Tibial artery (tissue), 4 donors: ENCODE measurements around the gene ZNF319.
"Not testable (repeated sequence)": the region's sequence is repeated elsewhere in the genome, so short reads cannot be mapped to it uniquely, and the experiment has no call there.

Experiments
- DNase-seq, 2 donors: peaks; one replicate each; pipeline ENCODE4 v3.0.0-alpha.2; 2019
- H3K27ac ChIP-seq, 2 donors: fragments of 200-600 bp; sonication (generic) in 1 of 2; 1 replicate in 1 of 2; 2 replicates in 1 of 2; pipeline ENCODE4 v1.5.1; 2018 to 2019; ENCODE audit warnings: mild to moderate bottlenecking in 1 of 2
- H3K27me3 ChIP-seq, 2 donors: fragments of 200-600 bp; sonication (generic) in 1 of 2; one replicate each; pipeline versions ENCODE4 v1.5.1 to v1.6.0; 2016 to 2019
- H3K36me3 ChIP-seq, 3 donors: fragments of 200-600 bp; sonication (generic) in 2 of 3; one replicate each; pipeline ENCODE4 v1.5.1; 2016 to 2019; ENCODE audit warnings: mild to moderate bottlenecking in 2 of 3
- H3K4me1 ChIP-seq, 4 donors: fragments of 200-600 bp; sonication (generic) in 2 of 4; 1 replicate in 3 of 4; 2 replicates in 1 of 4; pipeline ENCODE4 v1.5.1; 2016 to 2019
- H3K4me3 ChIP-seq, 2 donors: fragments of 200-600 bp; sonication (generic) in 1 of 2; 1 replicate in 1 of 2; 2 replicates in 1 of 2; pipeline ENCODE4 v1.5.1; 2018 to 2019; ENCODE audit warnings: mild to moderate bottlenecking in 2 of 2
- H3K9me3 ChIP-seq, 3 donors: fragments of 200-600 bp; sonication (generic) in 1 of 3; one replicate each; pipeline ENCODE4 v1.5.1; 2016 to 2019
- intact Hi-C: fragments of 100-400 bp; cut with DNase I; formaldehyde crosslinking; loops from one replicate; pipeline ENCODE4 v1.15.0; 2023; ENCODE audit warnings: low total_unique reads
- TF ChIP-seq, protein P1 (sequence below), 2 experiments: fragments of 200-600 bp in 1 of 2; fragments of 450-650 bp in 1 of 2; IDR thresholded peaks; one replicate each; pipeline ENCODE4 v1.5.1; 2017 to 2019; ENCODE audit warnings: antibody characterized with exemption in 2 of 2, mild to moderate bottlenecking in 1 of 2, moderate library complexity in 1 of 2

ZNF319 gene

DNA sequence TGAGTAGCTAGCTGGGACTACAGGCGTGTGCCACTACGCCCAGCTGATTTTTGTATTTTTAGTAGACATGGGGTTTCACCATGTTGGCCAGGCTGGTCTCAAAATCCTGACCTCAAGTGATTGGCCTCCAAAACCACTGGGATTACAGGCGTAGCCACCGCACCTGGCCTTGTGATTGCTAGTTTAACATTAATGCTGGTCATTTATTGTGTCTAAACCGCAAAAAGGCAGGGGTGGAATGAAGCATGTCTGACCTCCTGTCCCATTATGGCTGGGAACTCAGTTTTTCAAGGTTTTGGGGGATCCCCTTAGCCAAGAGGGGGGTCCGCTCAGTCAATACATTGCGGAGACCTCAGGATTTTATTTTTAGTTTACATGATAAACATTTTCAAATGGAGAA is 18.8 kb downstream of the ZNF319 start:
- Histone ChIP-seq H3K9me3 (no peaks in the 10 kb centered on the region), H3K27me3 (peaks cover 0 to 29% of the 10 kb centered on the region in 2 donors), H3K27ac (no peak overlapping the region), H3K36me3 (no peaks in the 10 kb centered on the region), H3K4me3 (no peak overlapping the region), H3K4me1 (peaks cover 0 to 19% (median 14%) of the 10 kb centered on the region in 4 donors)
- TF ChIP-seq, protein P1, sequence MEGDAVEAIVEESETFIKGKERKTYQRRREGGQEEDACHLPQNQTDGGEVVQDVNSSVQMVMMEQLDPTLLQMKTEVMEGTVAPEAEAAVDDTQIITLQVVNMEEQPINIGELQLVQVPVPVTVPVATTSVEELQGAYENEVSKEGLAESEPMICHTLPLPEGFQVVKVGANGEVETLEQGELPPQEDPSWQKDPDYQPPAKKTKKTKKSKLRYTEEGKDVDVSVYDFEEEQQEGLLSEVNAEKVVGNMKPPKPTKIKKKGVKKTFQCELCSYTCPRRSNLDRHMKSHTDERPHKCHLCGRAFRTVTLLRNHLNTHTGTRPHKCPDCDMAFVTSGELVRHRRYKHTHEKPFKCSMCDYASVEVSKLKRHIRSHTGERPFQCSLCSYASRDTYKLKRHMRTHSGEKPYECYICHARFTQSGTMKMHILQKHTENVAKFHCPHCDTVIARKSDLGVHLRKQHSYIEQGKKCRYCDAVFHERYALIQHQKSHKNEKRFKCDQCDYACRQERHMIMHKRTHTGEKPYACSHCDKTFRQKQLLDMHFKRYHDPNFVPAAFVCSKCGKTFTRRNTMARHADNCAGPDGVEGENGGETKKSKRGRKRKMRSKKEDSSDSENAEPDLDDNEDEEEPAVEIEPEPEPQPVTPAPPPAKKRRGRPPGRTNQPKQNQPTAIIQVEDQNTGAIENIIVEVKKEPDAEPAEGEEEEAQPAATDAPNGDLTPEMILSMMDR (IDR thresholded peaks at IDR 0.05): no peak
- intact Hi-C loops: no loop called here
- no peak for DNase-seq

DNA sequence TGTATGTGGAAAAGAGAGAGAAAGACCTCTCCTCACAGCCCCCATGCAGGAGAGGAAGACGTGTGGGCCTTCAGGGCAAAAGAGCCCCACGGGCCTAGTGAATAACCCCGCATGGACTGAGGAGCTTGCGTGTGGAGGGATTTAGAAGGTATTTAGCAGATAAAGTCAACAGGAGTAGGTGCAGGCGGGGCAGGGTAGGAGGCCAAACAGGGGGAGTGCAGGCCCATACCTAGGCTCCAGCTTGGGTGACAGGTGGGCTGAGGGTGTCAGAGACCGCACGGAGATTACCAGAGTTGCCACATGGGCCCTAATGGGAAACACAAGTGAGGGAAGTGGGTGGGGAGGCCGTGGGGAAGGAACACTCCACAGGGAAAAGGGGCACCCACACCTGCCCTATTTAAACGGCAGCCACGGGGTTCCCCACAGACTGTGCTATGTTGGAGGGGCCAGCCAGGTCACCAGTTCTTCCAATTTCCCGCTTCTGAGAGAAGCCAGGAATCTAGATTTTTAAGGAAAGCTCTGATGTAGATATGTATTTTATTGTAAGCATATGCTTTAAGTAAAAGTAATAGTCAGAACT is 21.4 kb downstream of the ZNF319 start:
- no peak for DNase-seq
- Histone ChIP-seq H3K4me1 (no peaks in the 10 kb centered on the region), H3K27me3 (peaks cover 0 to 9% of the 10 kb centered on the region in 2 donors), H3K9me3 (no peaks in the 10 kb centered on the region), H3K4me3 (no peak overlapping the region), H3K27ac (no peak overlapping the region), H3K36me3 (no peaks in the 10 kb centered on the region)
- intact Hi-C loops: no loop called here
- TF ChIP-seq, protein P1 (IDR thresholded peaks at IDR 0.05): no peak

GRCh38 chr16:57978070-57978465 is 22.4 kb downstream of the ZNF319 start:
- H3K9me3 ChIP-seq, H3K27me3 ChIP-seq, H3K4me3 ChIP-seq, H3K27ac ChIP-seq, H3K36me3 ChIP-seq, H3K4me1 ChIP-seq, intact Hi-C loops, DNase-seq: not testable (repeated sequence)

DNA sequence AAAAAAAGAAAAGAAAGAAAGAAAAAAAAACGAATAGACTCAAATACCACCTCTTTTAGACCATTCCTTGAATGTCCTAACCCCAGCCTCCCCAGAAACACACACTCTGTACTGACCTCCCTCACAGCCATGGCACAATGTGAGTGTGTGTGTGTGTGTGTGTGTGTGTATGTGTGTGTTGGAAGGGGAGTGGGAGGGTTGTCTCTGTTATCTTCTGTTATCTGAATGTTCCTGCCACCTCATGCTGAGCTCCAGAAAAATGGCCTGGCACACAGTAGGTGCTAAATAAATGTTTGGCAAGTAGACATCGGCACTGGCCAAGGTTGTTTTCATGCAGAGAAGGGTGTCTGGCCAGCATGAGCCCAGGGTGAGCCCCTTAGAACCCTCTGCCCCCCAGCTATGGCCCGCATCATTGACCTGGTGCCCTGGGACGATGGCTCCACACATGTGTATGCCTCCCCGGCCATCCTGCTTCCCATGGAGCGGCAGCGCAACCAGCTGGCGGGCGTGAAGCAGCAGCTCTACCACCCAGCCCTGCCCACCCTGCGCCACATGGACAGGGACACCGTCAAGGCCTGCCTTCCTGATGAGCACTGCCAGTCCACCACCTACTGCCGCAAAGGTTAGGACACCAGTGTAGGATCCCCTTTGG is 22.9 kb downstream of the ZNF319 start:
- no peak overlapping the region for H3K4me3 ChIP-seq
- no peak overlapping the region for H3K27ac ChIP-seq
- no peaks in the 10 kb centered on the region for H3K9me3 ChIP-seq
- intact Hi-C loops: no loop called here
- no peaks in the 10 kb centered on the region for H3K4me1 ChIP-seq
- H3K27me3 ChIP-seq: peaks cover 0 to 3% of the 10 kb centered on the region in 2 donors
- no peaks in the 10 kb centered on the region for H3K36me3 ChIP-seq
- DNase-seq: no peak
- TF ChIP-seq, protein P1 (IDR thresholded peaks at IDR 0.05): no peak

- no peak for DNase-seq
- no peak overlapping the region for H3K4me3 ChIP-seq
- H3K36me3 ChIP-seq: no peaks in the 10 kb centered on the region
- no peak overlapping the region for H3K27ac ChIP-seq
- no peaks in the 10 kb centered on the region for H3K4me1 ChIP-seq
- peaks cover 0 to 5% of the 10 kb centered on the region in 2 donors for H3K27me3 ChIP-seq
- intact Hi-C loops: no loop called here
- TF ChIP-seq, protein P1 (IDR thresholded peaks at IDR 0.05): no peak
- H3K9me3 ChIP-seq: no peaks in the 10 kb centered on the region
These were observed 24.1 kb downstream of the ZNF319 start for GRCh38 chr16:57976331-57976796.

- no peak for DNase-seq
- no peak overlapping the region for H3K4me3 ChIP-seq
- TF ChIP-seq, protein P1 (IDR thresholded peaks at IDR 0.05): no peak
- H3K9me3 ChIP-seq: no peaks in the 10 kb centered on the region
- peaks cover 0 to 10% of the 10 kb centered on the region in 2 donors for H3K27me3 ChIP-seq
- no peaks in the 10 kb centered on the region for H3K4me1 ChIP-seq
- intact Hi-C loops: no loop called here
- no peaks in the 10 kb centered on the region for H3K36me3 ChIP-seq
- H3K27ac ChIP-seq: no peak overlapping the region
These were observed 28.2 kb downstream of the ZNF319 start for GRCh38 chr16:57972306-57972705.
